ENCODE results near the gene GLP2R. TPM values are rescaled to one million over a fixed set of nuclear protein-coding genes. Genes with fewer than 3 reads are reported as not detected.

The GLP2R gene
- total and polyA plus RNA-seq, 2 of the 13 experiments (the other 11 are each of a cell fraction or from before 2014, with no cell fraction given): 0.65 to 1.4 TPM

DNA sequence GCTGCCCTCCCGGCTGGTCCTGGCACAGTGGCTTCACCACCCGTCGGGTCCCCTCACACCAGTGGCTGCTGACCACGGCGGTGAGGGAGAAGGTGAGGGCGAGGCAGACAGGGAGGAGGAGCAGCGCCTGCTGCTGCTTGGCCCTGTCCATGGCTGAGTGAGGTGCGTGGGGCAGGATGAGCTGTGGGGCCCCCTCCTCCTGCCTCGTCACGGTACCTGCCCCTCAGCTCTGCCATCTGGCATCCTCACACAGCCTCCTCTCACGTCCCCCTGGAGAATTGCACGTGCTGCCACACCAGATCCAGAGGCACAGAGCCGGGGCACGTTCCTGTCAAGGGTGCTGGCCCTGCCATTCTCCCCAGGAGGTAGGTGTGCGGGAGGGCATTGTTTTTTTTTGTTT lies 3.8 kb upstream of the GLP2R start, which contains the start of gene GSG1L2:
Gene GSG1L2 (minus strand): TSS at position 159 of the 400 bp plus-strand sequence. CDS start 8 bp downstream, at position 151.
- Histone ChIP-seq H3K36me3 (replicated peaks in 1 of 2; ENCODE audit: control insufficient read depth in 1 of 2, insufficient read depth in 2 of 2, low read length in 2 of 2) (no peaks in the 10 kb centered on the region), H3K9me3 (ENCODE audit: low read length) (no peaks in the 10 kb centered on the region), H3K4me1 (ENCODE audit: insufficient read depth, low read length) (no peaks in the 10 kb centered on the region), H3K27ac (ENCODE audit: extremely low read length, insufficient read depth, low read length) (no peak within 1 kb of the TSS), H3K4me2 (ENCODE audit: low read depth, low read length) (no peak within 1 kb of the TSS), H3K4me3 (replicated peaks in 1 of 3; ENCODE audit: insufficient read depth in 1 of 3, low read depth in 2 of 3, low read length in 3 of 3) (no peak within 1 kb of the TSS), H3K9ac (ENCODE audit: insufficient read depth, low read depth, low read length) (no peak within 1 kb of the TSS), H4K20me1 (ENCODE audit: insufficient read depth, low read length) (no peaks in the 10 kb centered on the region), H2AFZ (ENCODE audit: low read length) (no peak within 1 kb of the TSS), H3K79me2 (ENCODE audit: insufficient read depth, low read length) (no peaks in the 10 kb centered on the region), H3K27me3 (ENCODE audit: control insufficient read depth in 1 of 2, insufficient read depth in 2 of 2, low read length in 2 of 2) (peaks cover 3 to 14% of the 10 kb centered on the region in 2 experiments)
- TF ChIP-seq MATR3 (CRISPR knock-in tag; IDR thresholded peaks at IDR 0.05) (no peak), CCDC6 (CRISPR knock-in tag; IDR thresholded peaks at IDR 0.05) (no peak), MYNN (CRISPR knock-in tag; IDR thresholded peaks at IDR 0.05; ENCODE audit: low read depth) (no peak), FOSL1 (CRISPR knock-in tag; IDR thresholded peaks at IDR 0.05; ENCODE audit: borderline replicate concordance) (no peak), ETV6 (CRISPR knock-in tag; conservative IDR thresholded peaks at IDR 0.05) (no peak), NCOR1 (IDR thresholded peaks at IDR 0.05; ENCODE audit: borderline replicate concordance, low read length) (no peak)
- TF ChIP-seq, protein P1, sequence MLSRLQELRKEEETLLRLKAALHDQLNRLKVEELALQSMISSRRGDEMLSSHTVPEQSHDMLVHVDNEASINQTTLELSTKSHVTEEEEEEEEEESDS (CRISPR knock-in tag; IDR thresholded peaks at IDR 0.05; ENCODE audit: borderline replicate concordance): no peak
- TF ChIP-seq, protein P2, sequence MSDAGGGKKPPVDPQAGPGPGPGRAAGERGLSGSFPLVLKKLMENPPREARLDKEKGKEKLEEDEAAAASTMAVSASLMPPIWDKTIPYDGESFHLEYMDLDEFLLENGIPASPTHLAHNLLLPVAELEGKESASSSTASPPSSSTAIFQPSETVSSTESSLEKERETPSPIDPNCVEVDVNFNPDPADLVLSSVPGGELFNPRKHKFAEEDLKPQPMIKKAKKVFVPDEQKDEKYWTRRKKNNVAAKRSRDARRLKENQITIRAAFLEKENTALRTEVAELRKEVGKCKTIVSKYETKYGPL (CRISPR knock-in tag; IDR thresholded peaks at IDR 0.05): no peak
- TF ChIP-seq, protein P3, sequence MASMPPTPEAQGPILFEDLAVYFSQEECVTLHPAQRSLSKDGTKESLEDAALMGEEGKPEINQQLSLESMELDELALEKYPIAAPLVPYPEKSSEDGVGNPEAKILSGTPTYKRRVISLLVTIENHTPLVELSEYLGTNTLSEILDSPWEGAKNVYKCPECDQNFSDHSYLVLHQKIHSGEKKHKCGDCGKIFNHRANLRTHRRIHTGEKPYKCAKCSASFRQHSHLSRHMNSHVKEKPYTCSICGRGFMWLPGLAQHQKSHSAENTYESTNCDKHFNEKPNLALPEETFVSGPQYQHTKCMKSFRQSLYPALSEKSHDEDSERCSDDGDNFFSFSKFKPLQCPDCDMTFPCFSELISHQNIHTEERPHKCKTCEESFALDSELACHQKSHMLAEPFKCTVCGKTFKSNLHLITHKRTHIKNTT (CRISPR knock-in tag; IDR thresholded peaks at IDR 0.05): no peak
- ATAC-seq (no peak), FAIRE-seq (no peak), DNase-seq (ENCODE audit: low spot score) (no peak)
- in situ Hi-C loops (cut with HindIII; ENCODE audit: extremely low pct_ligation_motif_present, low pct_unique_long_range_greater_than_20kb) (no loop called here), intact Hi-C loops (cut with micrococcal nuclease; ENCODE audit: unreplicated experiment) (no loop called here)
- BruUV-seq (replicated peaks): no TSS peak
- POLR2A ChIA-PET: no interaction called here
- WGBS (ENCODE audit: low lambda C conversion rate): 25% methylated on average over 9 of the region's 15 CpGs
- CTCF ChIA-PET (ENCODE audit: low intra/inter-chr PET ratio, low total read pairs): no interaction called here
